ENCODE measurements around the gene QRFP.
"Not testable (repeated sequence)": the region's sequence is repeated elsewhere in the genome, so short reads cannot be mapped to it uniquely, and the experiment has no call there.

The QRFP gene

GRCh38 chr9:130918101-130918825, 21.7 kb upstream of the QRFP start:
- no peak for DNase-seq
- Mint-ChIP-seq H3K4me3 (no peak overlapping the region), H3K9me3 (no peaks in the 10 kb centered on the region), H3K27me3 (no peaks in the 10 kb centered on the region), H3K36me3 (ENCODE audit: low read depth) (no peaks in the 10 kb centered on the region), H3K27ac (no peak overlapping the region), H3K4me1 (no peaks in the 10 kb centered on the region)
- ATAC-seq, result no peak

- DNase-seq (no peak), ATAC-seq (no peak)
- Mint-ChIP-seq H3K27me3 (no peaks in the 10 kb centered on the region), H3K27ac (no peak overlapping the region), H3K4me1 (no peaks in the 10 kb centered on the region), H3K36me3 (ENCODE audit: low read depth) (no peaks in the 10 kb centered on the region), H3K9me3 (no peaks in the 10 kb centered on the region), H3K4me3 (no peak overlapping the region)
Measured at GRCh38 chr9:130917168-130917960, 20.8 kb upstream of the QRFP start.

GRCh38 chr9:130915096-130915447, 18.5 kb upstream of the QRFP start:
- H3K9me3 Mint-ChIP-seq, result no peaks in the 10 kb centered on the region
- H3K27ac Mint-ChIP-seq, result no peak overlapping the region
- H3K36me3 Mint-ChIP-seq (ENCODE audit: low read depth), result no peaks in the 10 kb centered on the region
- H3K4me1 Mint-ChIP-seq, result no peaks in the 10 kb centered on the region
- no peak overlapping the region for H3K4me3 Mint-ChIP-seq
- no peaks in the 10 kb centered on the region for H3K27me3 Mint-ChIP-seq
- ATAC-seq, result no peak
- DNase-seq, result no peak

GRCh38 chr9:130914417-130915095, 17.9 kb upstream of the QRFP start:
- Mint-ChIP-seq H3K4me1 (no peaks in the 10 kb centered on the region), H3K27ac (no peak overlapping the region), H3K36me3 (ENCODE audit: low read depth) (no peaks in the 10 kb centered on the region), H3K27me3 (no peaks in the 10 kb centered on the region), H3K4me3 (no peak overlapping the region), H3K9me3 (no peaks in the 10 kb centered on the region)
- ATAC-seq (no peak), DNase-seq (no peak)

GRCh38 chr9:130913599-130914416, 17.2 kb upstream of the QRFP start:
- no peak overlapping the region for H3K4me3 Mint-ChIP-seq
- H3K27ac Mint-ChIP-seq, result no peak overlapping the region
- H3K27me3 Mint-ChIP-seq, result no peaks in the 10 kb centered on the region
- no peak for ATAC-seq
- no peaks in the 10 kb centered on the region for H3K4me1 Mint-ChIP-seq
- DNase-seq, result no peak
- H3K9me3 Mint-ChIP-seq, result no peaks in the 10 kb centered on the region
- no peaks in the 10 kb centered on the region for H3K36me3 Mint-ChIP-seq (ENCODE audit: low read depth)

GRCh38 chr9:130912932-130913598, 16.5 kb upstream of the QRFP start:
- DNase-seq (no peak), ATAC-seq (no peak)
- Mint-ChIP-seq H3K27me3 (no peaks in the 10 kb centered on the region), H3K4me3 (no peak overlapping the region), H3K4me1 (no peaks in the 10 kb centered on the region), H3K36me3 (ENCODE audit: low read depth) (no peaks in the 10 kb centered on the region), H3K9me3 (no peaks in the 10 kb centered on the region), H3K27ac (no peak overlapping the region)

GRCh38 chr9:130911254-130912049, 14.8 kb upstream of the QRFP start:
- ATAC-seq (no peak), DNase-seq (no peak)
- no peaks in the 10 kb centered on the region for H3K36me3 Mint-ChIP-seq (ENCODE audit: low read depth)
- H3K4me1 Mint-ChIP-seq, result no peaks in the 10 kb centered on the region
- no peaks in the 10 kb centered on the region for H3K9me3 Mint-ChIP-seq
- H3K27me3 Mint-ChIP-seq, result peaks cover 2% of the 10 kb centered on the region
- H3K4me3 Mint-ChIP-seq, result no peak overlapping the region
- H3K27ac Mint-ChIP-seq, result no peak overlapping the region

- not testable (repeated sequence) for H3K27me3 Mint-ChIP-seq; H3K9me3 Mint-ChIP-seq; H3K27ac Mint-ChIP-seq; H3K4me3 Mint-ChIP-seq; H3K4me1 Mint-ChIP-seq; ATAC-seq; DNase-seq; H3K36me3 Mint-ChIP-seq (ENCODE audit: low read depth)
Measured at GRCh38 chr9:130910670-130911069, 14.1 kb upstream of the QRFP start.

GRCh38 chr9:130910041-130910440, 13.4 kb upstream of the QRFP start:
- H3K36me3 Mint-ChIP-seq (ENCODE audit: low read depth); H3K27ac Mint-ChIP-seq; DNase-seq; H3K4me1 Mint-ChIP-seq; H3K4me3 Mint-ChIP-seq; ATAC-seq; H3K9me3 Mint-ChIP-seq; H3K27me3 Mint-ChIP-seq: not testable (repeated sequence)

GRCh38 chr9:130908878-130909355, 12.3 kb upstream of the QRFP start:
- no peaks in the 10 kb centered on the region for H3K36me3 Mint-ChIP-seq (ENCODE audit: low read depth)

GRCh38 chr9:130908146-130908877, 11.7 kb upstream of the QRFP start:
- H3K9me3 Mint-ChIP-seq, result no peaks in the 10 kb centered on the region
- no peak overlapping the region for H3K4me3 Mint-ChIP-seq
- DNase-seq (no peak), ATAC-seq (no peak)
- H3K27me3 Mint-ChIP-seq, result peaks cover 2% of the 10 kb centered on the region
- H3K4me1 Mint-ChIP-seq, result no peaks in the 10 kb centered on the region
- H3K27ac Mint-ChIP-seq, result no peak overlapping the region
- no peaks in the 10 kb centered on the region for H3K36me3 Mint-ChIP-seq (ENCODE audit: low read depth)

More at GRCh38 chr9:130908878-130909355, 12.3 kb upstream of the QRFP start:
- H3K4me1 Mint-ChIP-seq, result no peaks in the 10 kb centered on the region
- no peaks in the 10 kb centered on the region for H3K9me3 Mint-ChIP-seq
- H3K4me3 Mint-ChIP-seq, result no peak overlapping the region
- H3K27ac Mint-ChIP-seq, result no peak overlapping the region
- DNase-seq, result no peak
- no peak for ATAC-seq
- peaks cover 2% of the 10 kb centered on the region for H3K27me3 Mint-ChIP-seq

GRCh38 chr9:130906735-130907416, 10.3 kb upstream of the QRFP start:
- Mint-ChIP-seq H3K27me3 (peaks cover 2% of the 10 kb centered on the region), H3K9me3 (no peaks in the 10 kb centered on the region), H3K4me1 (no peaks in the 10 kb centered on the region), H3K36me3 (ENCODE audit: low read depth) (no peaks in the 10 kb centered on the region), H3K27ac (no peak overlapping the region), H3K4me3 (no peak overlapping the region)
- no peak for DNase-seq
- ATAC-seq, result no peak

Measured in activated naive CD8-positive, alpha-beta T cell treated with anti-CD3 and anti-CD28 coated beads, Interleukin-2, amount 50 U/mL, for 24 hours (primary cell).